HG02943 (cell line): ENCODE data around the gene TPGS2.
"Not testable (repeated sequence)": the region's sequence is repeated elsewhere in the genome, so short reads cannot be mapped to it uniquely, and the experiment has no call there.

Source experiments
- ATAC-seq: cut with Tn5 transposase; IDR thresholded peaks from one replicate; pipeline ENCODE4 v1.9.1; 2021; ENCODE audit warnings: mild to moderate bottlenecking, low read depth, moderate library complexity; ENCODE audit not compliant: unreplicated experiment

TPGS2 gene

GRCh38 chr18:36826556-36826955, 2.2 kb downstream of the TPGS2 start:
- no peak for ATAC-seq

DNA sequence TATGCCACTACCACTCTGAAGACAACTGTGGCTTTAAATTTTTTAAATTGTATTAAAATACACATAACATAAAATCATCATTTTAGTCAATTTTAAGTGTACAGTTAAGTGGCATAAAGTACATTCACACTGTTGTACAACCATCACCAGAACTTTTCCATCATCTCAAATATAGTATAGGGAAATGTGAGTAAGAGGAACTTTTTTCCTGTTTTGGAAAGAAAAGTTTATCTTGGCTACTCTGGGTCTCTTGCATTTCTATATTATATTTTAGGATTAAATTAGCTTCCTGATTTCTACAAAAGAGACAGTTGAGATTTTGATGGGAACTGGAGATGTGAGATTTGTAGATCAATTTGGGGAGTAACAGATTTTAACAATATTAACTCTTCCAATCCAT, 3.3 kb downstream of the TPGS2 start:
- ATAC-seq, result no peak

DNA sequence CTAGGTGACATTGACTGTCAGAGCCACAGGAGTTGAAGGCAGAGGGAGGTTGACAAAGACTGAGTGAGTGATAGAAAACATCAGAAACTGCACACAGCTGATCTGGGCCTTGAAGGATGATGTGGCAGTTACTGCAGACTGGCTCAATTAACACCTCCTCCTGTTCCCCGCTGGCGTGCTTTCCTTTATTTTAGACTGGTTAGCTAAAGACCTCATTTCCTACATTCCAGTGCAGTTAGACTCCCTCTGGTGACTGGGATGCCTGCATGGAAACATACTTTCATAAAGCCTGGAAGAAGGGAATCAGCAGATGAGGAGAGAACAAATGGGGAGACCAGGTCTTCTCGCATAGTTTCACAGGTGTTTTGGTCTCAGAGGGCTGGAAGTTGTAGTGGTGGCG, 7.1 kb downstream of the TPGS2 start:
- no peak for ATAC-seq

DNA sequence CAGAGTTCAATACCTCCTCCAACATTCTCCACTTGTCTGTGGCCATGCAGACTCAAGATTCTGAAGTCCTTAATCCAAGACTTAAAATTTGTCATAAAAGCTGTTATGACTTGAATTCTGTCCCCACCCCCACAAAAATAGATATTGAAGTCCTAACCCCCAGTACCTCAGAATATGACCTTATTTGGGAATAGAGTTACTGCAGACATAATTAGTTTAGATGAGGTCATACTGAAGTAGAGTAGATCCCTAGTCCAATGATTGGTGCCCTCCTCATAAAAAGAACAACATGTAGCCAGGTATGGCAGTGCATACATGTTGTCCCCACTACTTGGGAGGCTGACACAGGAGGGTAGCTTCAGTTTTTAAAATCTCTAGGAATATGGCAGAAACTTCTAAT, 9.2 kb downstream of the TPGS2 start:
- no peak for ATAC-seq

DNA sequence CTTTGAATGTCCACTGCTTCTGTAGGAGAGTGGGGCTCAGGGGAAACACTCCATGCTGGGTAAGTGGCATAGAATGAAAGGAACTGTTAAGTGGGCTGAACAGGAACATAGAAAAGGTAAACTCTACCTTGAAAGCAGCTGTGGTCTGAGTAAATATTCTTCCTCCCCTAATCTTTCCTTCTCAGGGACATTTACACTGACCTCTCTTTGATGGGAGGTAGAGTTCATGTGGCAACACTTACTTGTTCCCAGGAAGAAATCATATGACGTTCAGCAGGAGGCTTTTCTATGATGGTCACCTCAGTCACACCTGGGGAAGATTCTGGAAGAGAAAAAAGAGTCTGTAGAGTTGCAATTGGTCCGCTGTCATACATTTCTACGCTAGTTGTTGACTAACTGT, 10.2 kb downstream of the TPGS2 start:
- no peak for ATAC-seq

DNA sequence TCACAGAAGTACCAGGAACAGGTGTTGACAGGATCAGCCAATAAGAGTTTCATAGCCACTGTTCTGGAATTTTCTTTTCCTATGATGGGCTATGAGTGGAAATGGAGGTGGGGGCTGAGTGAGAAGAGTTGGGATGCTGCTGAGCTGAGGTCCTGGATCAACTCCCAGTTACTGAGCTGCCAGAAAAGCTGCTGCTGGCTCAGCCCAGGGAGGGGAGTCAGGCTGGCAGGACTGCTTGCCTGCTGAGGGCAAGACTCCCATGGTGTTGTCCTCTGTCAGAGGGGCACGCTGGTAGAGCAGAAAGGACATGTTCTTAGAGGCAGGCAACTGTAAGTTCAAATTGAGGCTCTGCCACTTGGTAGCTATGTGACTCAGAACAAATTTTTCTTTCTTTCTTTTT, 11.8 kb downstream of the TPGS2 start:
- ATAC-seq, result no peak

- not testable (repeated sequence) for ATAC-seq
Observed at GRCh38 chr18:36816096-36816495, 12.7 kb downstream of the TPGS2 start.

DNA sequence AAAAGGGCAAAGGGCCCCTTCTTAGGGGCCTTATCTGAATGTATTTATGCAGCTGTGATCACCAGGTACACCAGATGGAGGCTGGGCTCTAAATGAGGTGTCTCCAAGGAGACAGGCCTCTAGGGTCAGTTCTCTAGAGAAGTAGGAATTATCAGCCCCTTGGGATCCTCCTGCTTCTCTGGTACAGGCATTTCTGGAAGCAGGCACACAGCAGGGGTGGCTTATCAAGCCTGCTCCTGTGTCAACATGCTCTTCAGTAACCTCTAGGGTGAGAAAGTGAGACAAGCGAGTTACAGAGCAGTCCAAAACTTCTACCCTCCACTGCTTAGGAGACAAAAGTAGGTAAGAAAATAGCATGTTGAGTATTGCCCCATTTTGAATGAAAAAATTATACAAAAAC, 13.8 kb downstream of the TPGS2 start:
- no peak for ATAC-seq

- no peak for ATAC-seq
Observed at GRCh38 chr18:36813824-36814223, 15.0 kb downstream of the TPGS2 start.

DNA sequence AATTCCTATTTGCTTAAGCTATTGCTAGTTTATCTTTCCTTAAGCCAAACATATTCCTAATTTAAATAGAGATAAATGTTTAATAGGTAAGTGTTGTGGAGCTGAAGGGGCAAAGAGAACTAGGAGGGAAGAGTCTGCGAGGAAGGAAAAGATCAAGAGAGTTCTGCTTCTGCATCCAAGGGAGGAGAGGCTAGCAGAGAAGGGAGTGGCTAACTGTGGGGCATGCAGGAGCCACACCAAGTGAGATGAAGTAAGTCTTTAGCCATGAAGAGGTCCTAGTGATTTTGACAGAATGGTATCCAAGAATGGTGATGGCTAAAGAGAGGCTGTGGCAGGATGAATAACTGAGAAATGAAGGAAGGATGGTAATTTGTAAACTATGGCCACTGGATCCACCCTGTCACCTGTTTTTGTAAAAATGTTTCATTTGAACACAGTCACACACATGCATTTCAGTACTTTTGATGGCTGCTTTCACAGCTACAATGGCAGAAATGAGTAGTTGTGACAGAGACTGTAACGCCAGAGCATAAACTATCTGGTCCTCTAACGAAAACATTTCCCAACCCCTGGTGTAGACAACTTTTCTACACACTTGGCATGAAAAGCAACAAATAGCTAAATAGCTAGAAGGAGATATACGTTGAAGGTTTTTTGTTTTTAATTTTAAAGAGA, 15.6 kb downstream of the TPGS2 start:
- no peak for ATAC-seq

DNA sequence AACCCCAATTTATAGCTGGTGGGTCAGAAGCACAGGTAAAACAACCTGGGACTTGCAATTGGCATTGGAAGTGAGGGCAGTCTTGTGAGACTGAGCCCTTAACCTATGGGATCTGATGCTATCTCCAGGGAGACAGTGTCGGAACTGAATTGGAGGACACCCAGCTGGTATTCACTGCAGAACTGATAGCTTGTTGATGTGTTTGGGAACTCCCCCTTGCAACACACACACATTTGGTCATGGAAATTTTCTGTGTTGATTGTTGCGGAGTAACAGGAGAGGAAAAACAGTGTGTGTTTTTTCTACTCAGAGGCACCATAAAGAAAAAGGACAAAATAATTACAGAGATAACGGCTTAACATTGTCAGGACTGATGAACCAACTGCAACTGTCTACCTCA, 16.1 kb downstream of the TPGS2 start:
- ATAC-seq, result no peak

- ATAC-seq, result no peak
Observed at GRCh38 chr18:36811955-36812354, 16.8 kb downstream of the TPGS2 start.

DNA sequence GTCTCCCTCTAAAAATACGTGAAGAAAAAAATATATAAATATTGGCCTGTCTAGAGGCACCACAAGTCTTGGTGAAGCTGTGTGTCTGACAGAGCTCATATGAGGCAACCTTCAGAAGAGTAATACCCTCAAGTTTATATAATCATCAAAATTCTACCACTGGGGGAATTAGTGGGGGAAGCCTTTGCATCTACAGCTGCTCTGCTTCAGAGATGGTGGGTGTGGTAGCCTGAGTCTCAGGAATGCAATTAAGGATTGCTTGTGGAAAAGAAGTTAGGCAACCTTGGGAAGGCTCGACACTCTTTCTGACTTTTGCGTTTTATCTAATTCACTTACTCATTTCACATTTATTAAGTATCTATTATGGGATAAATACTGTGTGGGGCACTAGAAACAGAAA, 17.4 kb downstream of the TPGS2 start:
- ATAC-seq, result no peak

DNA sequence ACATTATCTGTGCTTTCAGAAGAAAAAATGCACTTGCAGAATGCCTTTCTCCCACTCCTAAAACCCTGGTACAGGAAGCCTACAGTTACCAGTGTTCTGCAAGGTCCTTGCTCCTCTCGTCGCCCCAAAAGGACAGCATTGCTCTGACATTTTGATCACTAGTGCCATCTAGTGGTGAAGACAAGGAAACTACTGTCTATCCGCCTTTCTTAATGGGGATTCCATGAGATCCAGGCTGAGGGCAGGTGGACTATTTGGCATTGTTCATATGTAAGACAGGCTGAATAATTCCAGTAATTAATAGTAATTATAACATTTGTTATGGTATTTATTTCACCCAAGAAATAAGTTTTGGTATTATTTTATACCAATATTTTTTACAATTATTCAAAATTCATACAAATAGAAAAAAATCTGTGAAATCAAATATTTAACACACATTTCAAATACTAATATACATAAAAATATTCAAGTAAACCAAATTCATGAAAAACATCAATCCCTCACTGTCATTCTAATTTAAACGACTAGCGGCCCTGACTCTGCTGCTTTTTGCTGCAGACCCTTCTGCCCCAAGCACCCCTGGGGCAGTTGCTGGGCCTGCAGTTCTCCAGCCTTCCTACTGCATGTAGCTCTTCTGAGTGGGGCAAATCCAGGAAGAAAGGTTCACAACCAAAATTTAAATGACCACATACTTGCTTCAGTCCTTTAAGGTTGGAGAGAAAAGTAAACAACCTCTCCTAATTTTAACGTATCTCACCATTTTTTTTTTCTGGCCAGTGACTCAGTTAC, 19.0 kb downstream of the TPGS2 start:
- ATAC-seq, result no peak

DNA sequence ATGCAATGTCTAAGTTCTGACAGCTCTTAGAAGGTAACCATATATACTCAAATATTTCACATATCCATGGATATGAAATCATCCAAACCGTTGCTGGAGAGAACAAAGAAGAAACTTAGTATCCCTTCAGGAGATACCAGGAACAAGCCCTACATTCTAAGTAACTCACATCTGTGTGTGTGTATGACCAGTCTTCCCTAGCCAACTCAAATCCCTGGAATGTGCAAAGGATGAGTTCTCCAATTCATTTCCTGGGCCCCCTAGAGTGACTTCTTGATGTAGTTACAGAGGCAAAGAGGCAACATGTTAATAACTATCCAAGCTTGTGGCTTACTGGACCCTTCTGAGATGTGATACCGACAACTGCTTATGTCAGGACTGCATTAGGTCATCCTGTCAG, 20.1 kb downstream of the TPGS2 start:
- ATAC-seq, result no peak

DNA sequence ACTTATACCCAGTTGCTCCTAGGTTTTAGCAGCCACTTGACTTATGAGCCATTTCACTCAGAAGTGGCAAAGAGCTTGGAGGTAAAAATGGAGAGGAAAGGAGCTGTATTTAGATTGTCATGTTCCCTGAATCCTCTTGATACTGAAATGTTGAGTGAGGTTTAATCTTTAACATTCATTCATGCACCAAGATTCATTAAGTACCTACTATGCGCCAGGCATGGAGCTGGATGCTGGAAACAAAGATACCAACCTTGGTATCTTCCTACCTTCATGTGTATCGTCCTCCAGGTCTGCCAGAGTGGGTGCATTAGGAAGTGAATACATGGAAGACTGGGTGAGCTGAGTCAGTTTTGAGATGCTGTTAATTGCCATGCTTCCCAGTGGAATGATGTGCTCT, 23.7 kb downstream of the TPGS2 start:
- ATAC-seq, result no peak

GRCh38 chr18:36798738-36799473, 29.9 kb downstream of the TPGS2 start:
- ATAC-seq, result no peak

DNA sequence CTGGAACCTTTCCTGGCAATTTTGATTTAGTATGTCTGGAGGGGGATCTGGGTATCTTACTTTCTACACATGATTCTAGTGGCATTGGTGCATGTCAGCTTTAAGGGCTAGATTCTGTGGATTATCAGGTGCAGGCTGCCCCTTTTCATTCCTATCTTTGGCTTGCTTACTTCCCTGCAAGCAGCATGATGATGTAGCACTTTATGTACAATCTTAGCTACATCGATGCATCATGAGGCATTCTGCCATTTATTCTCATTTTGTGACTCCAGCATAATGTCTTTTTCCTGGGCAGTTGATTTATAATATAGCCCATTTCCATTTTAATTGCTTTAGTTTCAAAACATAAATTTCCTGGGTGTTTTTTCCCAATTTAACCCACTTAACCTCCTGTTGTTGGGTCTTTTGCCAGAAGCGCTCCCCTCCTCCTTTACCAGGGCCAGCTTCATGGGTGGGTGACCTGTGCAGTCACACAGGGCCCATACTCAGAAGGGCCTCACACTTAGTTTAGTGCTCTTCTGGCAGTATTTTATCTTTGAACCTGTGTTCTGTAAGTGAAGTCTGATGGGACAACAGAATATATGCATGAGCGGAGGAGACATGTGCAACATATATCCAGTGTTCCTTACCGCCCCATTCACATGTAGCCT, 36.0 kb downstream of the TPGS2 start:
- ATAC-seq, result no peak

- no peak for ATAC-seq
Observed at GRCh38 chr18:36786686-36787085, 42.1 kb downstream of the TPGS2 start.

GRCh38 chr18:36783792-36784191, 45.0 kb downstream of the TPGS2 start:
- no peak for ATAC-seq

DNA sequence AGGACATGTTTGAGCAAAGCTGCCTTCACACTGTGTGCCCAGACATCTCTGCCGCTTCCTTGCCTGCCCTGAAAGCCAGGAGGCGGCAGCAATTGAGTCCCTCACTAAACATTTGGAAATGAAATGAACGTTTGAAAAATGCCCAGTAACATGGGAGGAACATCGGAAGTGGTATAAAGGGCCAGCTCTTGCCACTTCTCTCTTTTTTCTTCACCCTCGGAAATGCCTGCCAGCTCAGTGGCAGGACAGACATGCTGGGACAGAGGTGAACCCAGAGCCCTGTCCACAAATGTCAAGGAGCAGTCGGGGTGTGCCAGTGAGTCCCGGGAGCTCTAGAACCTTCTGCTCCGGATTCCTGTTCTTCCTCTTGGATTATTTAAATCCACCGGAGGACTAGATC, 46.1 kb downstream of the TPGS2 start:
- ATAC-seq, result no peak
